ENCODE measurements around the gene STIL.

- TF ChIP-seq YY1 (IDR thresholded peaks at IDR 0.05; ENCODE audit: insufficient read depth, insufficient read length) (no peak), ZNF274 (IDR thresholded peaks at IDR 0.05; ENCODE audit: low read depth, low read length) (no peak), SUZ12 (IDR thresholded peaks at IDR 0.05; ENCODE audit: extremely low read depth, insufficient read depth, insufficient read length) (no peak)
These were observed 19.6 kb upstream of the STIL start, which contains the start of gene CMPK1 for GRCh38 chr1:47333578-47333921.
